Pons (tissue), 1 donor: Measurements from ENCODE around the gene FRMD1.
"Not testable (repeated sequence)": the region's sequence is repeated elsewhere in the genome, so short reads cannot be mapped to it uniquely, and the experiment has no call there.

Experiments
- DNase-seq: peaks from one replicate; pipeline ENCODE4 v3.0.0-alpha.2; 2016; ENCODE audit warnings: low spot score

FRMD1 gene

DNA sequence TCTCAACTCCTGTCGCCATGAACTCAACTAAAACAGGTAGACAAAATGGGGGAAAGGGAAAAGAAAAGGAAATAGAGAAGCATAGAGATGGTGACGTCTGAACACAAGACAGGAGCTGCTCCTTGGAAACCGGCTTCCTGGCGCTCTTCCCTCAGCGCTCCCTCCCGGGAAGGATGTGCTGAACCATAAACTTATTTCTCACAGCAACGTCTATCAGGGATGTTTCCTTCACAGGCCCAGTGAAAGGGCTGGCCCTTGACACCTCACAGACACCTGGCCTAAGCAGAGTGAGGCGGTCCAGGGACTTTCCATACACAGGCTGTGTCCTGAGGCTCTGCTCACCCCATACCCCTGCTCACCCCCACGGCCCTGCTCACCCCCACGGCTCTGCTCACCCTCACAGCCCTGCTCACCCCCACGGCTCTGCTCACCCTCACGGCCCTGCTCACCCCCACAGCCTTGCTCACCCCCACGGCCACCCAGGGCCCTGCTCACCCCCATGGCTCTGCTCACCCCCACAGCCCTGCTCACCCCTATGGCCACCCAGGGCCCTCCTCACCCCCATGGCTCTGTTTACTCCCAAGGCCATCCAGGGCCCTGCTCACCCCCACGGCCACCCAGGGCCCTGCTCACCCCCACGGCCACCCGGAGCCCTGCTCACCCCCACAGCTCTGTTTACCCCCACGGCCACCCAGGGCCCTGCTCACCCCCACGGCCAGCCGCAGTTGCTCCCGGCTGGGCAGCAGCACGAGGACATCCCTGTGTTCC, 653 bp downstream of the FRMD1 start:
- DNase-seq, result no peak

DNA sequence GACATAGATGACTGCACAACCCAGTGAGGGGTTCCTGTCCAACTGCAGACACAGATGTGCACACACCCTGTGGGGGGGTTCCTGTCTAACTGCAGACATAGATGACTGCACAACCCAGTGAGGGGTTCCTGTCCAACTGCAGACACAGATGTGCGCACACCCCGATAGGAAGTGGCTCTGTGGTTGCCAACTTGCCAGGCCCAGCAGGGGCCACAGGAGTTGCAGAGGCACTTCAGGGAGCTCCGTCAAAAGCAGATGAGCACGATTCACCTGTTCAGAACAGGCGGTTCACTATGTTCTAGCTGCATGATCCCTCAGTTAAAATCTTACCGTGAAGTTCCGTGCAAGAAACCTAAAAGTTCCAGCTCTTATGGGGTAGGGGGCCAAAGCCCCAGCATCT, 1.6 kb downstream of the FRMD1 start:
- not testable (repeated sequence) for DNase-seq

DNA sequence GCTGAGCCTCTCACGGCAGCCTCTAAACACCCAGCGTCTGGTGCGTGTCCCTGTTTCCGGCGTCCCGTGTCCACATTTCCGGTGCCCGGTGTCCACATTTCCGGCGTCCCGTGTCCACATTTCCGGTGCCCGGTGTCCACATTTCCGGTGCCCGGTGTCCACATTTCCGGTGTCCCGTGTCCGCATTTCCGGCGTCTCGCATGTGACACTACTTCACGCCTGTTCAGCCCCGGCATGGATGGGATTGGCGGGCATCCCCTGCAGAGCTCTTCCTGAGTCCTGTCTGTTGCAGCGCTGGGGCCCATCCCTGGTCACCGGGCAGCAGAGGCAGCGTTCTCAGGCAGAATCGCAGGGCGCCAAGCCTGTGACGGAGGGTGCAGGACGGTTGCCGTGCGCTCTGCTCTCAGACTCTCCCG, 3.2 kb downstream of the FRMD1 start:
- no peak for DNase-seq

DNA sequence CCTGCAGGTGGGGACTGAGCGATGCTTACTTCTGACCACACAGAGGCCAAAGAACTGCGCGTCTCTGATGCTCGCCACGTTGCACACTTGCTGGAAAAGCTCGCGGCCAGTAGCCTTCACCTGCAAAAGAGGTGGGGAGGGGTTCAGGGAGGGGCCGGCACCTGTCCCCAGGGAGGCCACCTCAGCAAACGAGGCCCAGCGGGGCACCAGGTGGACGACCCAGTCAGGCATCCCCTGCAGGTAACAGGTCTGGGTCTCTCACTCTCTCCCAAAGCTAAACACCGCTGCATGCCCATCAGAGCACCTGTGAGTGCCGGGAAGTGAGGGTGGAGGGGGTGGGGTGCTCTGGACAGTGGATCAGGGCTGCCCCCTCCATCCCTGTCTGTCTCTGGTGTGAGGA, 3.8 kb downstream of the FRMD1 start:
- DNase-seq, result no peak

DNA sequence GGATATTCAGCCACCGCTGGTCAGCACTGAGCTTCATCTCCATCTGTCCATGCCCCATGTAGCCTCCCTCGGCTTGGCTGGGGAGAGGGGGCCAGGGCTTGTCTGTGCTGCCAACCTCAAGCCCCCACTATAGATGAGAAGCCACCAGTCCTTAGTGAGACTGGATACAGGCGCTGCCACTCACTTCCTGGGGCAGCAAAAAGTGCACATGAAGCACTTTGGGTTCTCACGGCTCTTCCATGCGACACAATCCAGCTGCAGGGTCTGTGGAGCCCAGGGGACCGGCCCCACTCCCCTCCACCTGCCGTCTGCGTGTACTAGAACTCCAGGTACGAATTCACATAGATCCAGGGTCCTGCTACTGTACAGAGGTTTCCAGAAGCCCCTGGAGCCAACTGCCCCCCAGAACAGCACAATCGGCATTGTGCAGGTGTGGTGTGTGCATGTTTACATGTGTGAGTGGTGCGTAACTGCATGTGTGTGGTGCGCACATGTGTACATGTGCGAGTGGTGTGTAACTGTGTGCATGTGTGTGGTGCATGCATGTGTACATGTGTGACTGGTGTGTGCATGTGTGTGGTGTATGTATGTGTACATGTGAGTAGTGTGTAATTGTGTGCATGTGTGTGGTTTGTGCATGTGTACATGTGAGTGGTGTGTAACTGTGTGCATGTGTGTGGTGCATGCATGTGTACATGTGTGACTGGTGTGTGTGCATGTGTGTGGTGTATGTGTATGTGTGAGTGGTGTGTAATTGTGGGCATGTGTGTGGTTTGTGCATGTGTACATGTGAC, 4.9 kb downstream of the FRMD1 start:
- DNase-seq, result no peak

DNA sequence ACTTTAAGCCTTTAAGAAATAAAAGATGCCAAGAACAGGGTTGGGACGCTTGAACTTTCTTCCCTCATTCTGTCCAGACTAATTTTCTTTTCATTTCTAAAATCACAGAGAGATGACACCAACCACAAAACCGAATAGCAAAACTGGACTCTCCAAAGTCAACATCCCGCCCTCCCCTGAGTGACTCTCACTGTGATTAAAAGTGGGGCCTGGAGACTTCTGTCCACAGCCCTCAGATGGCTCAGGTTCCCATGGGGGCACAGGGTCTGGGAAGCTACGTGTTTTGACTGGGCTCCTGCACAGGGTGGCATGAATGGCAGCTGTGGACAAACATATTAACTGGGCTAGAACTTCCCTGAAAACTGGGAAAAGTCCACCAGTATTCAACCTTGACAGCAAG, 6.3 kb downstream of the FRMD1 start:
- no peak for DNase-seq

DNA sequence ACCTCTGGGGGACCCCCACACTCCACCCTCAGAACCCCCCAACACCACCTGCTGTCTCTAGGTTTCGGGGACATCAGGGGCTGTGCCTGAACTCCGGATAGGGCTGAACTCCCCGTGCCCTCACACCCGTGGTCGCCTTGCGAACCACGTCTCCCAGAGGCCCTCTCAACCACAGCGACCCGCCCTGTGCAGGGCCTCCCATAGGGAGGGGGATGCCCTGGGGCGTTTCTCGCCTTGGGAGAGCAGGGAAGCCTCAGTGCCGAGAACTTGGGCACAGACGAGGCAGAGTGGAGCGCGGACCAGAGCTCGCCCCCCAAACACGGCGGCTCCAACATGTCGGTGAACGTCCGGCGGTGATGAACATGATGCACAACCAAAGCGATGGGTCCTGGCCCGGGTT, 6.8 kb downstream of the FRMD1 start:
- DNase-seq, result no peak

DNA sequence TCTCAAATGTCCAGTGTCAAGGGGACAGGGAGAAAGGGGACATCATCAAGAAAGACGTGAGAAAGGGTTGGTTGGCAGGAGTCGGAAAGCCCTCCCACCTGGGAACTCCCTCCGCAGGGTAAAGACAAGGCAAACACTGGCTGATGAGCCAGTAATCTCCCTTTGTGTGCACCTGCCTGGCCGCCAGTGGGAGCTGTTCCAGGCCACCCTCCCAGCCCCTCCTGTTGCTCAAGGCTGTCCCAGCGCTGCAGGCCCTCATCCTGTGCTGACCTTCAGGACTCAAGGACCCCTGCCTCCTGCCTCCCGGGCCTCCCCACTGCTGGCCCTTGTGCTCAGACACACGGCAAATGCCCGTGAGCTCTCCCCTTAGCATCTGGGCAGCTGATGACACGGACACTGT, 7.4 kb downstream of the FRMD1 start:
- no peak for DNase-seq

DNA sequence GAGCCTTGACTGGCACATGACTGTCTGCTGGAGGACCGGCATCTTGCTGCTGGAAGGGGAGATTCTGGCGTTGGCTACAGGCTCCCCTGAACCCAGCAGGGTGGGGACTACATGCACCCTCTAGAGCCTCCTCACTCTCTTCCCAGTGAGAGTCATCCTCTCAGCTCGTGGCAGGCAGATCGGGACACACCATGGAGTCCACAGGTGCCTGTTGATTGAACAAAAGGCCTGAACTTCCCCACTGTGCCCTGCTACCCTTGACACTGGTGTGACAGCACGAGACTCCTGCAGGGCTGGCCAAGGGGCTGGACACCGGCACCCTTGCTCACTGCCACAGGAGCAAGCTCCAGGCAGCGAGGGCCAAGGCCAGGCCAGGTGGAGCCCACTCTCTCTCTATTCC, 8.2 kb downstream of the FRMD1 start:
- DNase-seq, result no peak

DNA sequence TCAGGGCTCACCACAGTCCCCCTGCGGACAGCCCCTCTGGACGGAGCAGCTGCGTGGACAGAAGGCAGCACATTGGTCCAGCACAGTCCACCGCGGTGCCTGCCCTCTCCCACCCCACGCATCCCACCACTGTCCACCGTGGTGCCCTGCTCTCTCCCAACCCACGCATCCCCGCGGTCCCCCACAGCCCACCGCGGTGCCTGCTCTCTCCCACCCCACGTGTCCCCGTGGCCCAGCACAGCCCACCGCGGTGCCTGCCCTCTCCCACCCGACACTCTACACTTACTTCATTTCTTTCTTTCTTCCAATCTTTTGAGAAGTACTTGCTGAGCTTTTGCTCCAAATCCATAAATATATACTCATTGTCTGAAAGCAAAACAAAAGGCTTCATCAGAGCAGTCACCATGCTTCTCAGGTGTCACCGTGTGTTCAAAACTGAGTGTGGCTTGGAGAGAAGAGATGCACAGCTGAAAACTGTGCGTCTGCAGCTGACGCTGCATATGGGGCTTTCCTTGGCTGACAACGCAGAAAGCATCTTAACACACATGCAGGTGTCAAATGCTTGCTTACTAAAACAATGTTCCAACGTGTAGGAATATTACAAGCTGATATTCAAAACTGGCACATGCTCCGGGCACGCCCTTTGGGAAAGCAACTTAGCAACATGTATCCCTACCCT, 11.8 kb downstream of the FRMD1 start:
- DNase-seq, result no peak

DNA sequence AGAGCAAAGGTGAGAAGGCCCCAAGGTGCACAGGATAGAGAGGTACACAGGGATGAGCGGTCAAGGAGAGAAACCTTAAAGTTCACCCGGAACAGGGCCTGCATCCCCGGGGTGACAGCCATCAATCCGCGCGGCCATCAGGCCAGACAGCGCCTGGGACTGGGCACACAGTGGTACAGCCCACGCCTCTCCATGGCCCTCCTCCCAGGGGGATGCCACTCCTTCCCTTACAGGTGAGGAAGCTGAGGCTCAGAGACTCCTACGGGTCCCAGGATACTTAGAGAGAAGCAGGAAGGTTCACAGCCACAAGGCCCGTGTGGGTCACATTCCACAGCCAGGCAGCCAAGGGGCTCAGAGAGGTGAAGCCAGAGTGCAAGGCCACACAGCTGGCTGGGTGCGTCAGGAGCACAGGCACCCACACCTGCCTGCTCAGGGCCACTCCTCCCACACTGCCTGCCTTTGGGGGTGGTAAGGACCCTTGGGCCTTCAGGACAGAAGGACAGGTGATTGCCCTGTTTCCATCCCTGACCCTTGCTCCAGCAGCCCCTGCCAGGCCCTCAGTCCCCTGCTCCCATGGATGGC, 14.7 kb downstream of the FRMD1 start:
- DNase-seq, result no peak

DNA sequence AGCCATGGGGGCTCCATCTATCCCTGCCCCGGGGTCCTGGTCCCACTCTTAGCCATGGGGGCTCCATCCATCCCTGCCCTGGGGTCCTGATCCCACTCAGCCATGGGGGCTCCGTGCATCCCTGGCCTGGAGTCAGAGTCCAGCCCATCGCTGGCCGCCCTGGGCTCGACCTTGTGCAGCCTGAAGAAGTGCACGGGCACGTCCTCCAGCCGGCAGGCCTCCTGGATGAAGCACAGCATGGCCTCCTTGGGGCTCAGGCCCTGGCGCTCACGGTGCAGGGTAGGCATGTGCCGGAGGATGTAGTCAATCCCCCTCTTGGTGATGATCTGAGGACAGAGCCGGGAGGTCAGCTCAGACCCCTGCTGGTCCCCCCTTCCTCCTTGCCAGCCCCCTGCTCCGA, 15.6 kb downstream of the FRMD1 start:
- DNase-seq, result no peak

DNA sequence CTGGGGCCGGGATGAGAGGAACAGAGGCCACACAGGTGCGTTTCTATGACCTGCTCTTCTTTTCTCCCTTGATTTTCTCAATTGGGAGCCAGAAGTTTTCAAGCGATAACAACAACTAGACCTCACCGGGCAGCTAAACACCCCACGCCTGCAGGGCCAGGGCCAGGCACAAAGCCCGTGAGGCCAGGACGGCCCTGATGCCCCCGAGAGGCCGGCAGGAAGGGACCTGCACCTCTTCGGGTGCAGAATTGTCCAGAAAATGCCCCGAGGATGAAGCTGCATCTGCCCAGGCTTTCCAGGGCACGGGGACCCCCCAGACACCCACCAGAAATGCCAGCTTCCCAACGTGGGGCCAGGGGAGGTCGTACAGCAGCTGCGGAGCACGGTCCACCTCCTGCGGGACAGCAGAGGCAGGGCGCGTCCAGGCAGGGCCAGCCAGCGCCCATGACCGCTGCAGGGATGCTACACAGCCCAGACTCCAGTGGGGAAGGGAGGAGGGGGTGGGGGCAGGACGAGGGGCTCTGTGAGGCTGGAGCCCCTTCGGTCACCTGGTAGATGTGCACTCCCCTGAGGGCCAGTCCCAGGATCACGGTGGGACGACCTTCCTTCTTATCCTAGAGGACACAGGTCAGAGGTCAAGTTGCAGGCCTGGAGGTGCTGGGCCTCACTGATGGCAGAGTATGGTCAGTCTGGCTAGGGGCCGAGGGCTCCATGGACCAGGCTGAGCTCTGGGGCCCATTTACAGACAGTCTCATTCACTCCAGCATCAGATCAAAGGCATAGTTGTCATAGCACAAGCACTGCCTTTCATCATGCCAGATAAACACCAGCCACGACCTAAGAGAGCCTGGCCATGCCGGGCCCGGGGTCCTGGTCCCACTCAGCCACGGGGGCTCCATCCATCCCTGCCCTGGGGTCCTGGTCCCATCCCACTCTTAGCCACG, 16.4 kb downstream of the FRMD1 start:
- peak; percentile 44 for DNase-seq

DNA sequence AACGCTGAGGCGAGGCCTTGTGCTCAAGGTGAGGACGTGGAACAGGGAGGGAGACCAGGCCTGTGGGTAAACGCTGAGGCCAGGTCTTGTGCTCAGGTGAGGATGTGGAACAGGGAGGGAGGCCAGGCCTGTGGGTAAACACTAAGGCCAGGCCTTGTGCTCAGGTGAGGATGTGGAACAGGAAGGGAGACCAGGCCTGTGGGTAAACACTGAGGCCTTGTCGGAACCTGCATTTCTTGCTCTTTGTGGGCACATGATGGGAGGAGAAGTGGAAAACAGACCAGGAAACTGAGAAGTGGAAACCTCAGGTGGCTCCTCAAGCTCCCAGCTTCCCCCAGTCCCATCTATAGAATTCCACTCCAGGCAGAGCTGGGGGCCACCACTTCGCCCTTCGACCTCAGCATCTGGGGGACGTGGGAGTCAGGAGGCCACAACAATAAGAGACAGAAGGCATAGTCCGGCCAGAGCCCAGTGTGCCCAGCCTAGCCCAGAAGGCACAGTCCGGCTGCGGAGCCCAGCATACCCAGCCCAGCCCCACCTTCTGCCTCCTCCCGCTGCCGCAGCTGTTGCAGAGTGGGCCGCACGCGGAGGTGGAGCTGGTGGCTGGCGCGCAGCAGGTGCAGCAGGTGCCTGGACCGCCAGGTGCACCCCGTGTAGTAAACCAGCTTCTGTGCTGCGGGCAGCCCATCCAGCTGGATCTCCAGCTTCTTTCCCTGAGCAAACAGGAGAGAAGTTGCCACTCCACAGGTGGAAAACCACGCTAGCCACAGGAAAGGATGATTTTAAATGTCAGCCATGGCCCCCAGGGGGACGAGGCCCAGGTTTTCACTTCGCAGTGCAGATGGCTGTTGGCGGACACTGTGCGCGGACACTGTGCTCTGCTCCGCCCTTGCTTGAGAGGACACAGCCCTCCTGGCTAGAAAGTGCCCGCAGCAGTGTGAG, 17.5 kb downstream of the FRMD1 start:
- no peak for DNase-seq

DNA sequence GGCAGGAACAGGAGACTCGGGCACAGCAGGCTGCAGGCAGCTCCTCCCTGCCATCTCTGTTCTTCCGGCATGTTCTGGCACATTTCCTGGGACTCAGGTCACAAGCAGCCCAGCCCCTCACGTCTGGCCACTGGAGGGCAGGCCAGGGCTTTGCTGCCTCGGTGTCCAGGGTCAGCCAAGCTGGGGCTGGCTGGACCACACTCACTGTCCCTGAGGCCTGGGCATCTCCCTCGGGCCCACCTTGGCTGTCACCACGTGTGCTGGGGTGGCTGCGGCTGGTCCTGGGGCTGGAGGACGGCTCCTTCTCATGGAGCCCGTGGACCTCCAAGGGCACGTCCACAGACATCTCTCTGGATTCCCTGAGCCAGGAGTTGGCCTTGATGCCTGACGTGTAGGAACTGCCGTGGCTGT, 18.5 kb downstream of the FRMD1 start:
- DNase-seq, result peak; percentile 83

DNA sequence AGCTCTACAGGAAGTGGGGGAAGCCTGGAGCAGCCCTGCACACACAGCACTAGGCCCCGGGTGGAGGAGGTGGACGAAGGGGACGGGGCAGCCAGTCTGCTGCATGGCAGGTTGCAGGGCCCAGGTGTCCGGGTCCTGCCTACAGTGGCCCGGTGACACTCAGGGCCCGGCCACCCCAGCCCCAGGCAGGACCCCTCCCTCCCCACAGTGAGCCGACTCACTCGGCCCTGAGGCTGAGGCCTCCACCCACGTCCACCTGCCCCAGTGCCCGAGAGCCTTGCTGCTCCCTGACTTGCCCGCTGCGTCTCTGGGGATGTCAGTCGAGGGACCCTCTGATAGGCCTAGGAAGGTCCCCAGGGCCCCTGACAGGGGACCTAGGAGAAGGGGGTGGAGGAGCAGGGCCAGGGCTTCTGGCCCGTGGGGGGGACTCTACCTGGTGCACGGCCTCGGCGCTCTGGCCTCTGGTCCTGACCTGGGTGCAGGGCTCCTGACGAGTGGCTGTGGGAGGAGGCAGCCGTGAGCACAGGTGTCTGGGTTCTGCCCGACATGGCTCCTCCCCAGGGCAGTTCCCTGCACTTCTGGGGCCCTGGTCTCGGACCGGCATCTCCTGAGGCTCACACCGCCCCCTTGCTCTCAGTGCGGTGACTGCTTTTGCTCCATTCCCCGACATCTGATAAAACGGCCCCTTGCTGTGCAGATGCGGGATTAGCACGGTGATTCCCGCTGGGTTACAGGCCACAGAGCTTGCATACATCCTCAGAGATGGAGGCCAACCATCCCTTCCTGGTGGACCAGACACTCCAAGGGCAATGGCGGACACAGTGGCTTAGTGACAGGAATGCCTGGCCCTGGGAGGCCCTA, 20.1 kb downstream of the FRMD1 start:
- no peak for DNase-seq

DNA sequence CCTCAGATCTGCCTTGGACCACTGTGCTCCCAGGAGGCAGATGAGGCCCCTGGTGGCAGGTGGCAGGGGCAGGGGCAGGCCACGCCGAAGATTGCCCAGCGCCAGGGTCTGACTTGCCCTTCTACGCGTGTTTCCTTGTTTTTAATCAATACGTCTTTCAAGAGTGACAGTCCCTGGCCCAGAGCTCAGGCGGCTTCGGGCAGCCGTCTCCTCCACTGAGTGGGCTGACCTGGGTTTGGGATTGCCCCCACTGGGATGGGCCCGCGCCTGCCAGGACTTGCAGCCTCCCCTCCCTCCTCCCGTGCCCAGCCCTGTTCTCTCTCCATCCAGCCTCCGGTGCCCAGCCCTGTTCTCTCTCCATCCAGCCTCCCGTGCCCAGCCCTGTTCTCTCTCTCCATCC, 21.2 kb downstream of the FRMD1 start:
- no peak for DNase-seq

DNA sequence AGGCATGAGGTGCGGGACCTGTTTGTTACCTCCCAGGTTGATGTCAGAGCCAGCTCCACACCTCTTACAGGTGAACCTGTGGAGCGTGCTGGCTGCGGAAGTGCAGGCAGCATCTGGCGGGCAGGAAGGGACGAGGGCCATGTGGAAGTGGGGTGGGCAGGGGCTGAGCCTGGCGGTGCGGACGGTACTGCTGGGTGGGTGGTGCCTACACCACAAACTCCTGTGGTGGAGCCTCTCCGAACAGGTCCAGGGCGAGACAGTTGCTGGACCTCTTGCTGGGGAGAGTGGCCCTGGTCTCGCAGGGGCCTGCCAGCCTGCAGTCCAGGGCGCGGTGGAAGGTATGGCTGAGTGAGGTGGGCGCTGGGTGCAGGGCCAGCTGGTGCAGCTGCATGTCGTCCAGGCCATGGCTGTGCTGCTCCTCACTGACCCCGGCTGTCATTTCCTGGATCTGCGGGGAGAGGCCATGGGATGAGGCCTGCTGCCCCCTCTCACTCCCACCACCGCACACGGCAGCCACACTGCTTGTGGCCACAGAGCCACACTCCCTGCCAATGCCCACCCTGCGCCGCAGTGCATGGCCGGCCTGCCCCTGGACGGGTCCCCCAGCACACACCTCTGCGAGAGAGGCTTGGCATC, 22.0 kb downstream of the FRMD1 start:
- DNase-seq, result no peak
